DND-41 (cell line): ENCODE data around the gene PDS5A.
"Not testable (repeated sequence)": the region's sequence is repeated elsewhere in the genome, so short reads cannot be mapped to it uniquely, and the experiment has no call there.

Experiments
- ATAC-seq: fragments of 200-7000 bp; cut with Tn5 transposase; 3 replicates; pipeline ENCODE4 v1.9.1; 2021; ENCODE audit warnings: low read depth; ENCODE audit not compliant: insufficient read depth
- DNase-seq: peaks from one replicate; pipeline ENCODE4 v3.0.0-alpha.2; 2020
- H2AFZ ChIP-seq: 2 replicates; pipeline ENCODE4 v1.6.0; 2012; ENCODE audit warnings: low read depth, low read length
- H3K27ac ChIP-seq: 2 replicates; pipeline ENCODE4 v1.5.1; 2012; ENCODE audit warnings: low read length, inconsistent platforms
- H3K27me3 ChIP-seq: fragments of 200-600 bp; sonication (generic); 2 replicates; pipeline ENCODE4 v1.6.0; 2012; ENCODE audit warnings: low read length, mild to moderate bottlenecking, inconsistent platforms; ENCODE audit not compliant: insufficient read depth, poor library complexity
- H3K36me3 ChIP-seq: 2 replicates; pipeline ENCODE4 v1.5.1; 2012; ENCODE audit warnings: low read length, inconsistent platforms; ENCODE audit not compliant: insufficient read depth
- H3K4me1 ChIP-seq: 2 replicates; pipeline ENCODE4 v1.5.1; 2012; ENCODE audit warnings: mild to moderate bottlenecking, low read length; ENCODE audit not compliant: insufficient read depth
- H3K4me2 ChIP-seq: 2 replicates; pipeline ENCODE4 v1.6.0; 2012; ENCODE audit warnings: mild to moderate bottlenecking, moderate library complexity, low read length, inconsistent platforms; ENCODE audit not compliant: insufficient read depth
- H3K4me3 ChIP-seq, 2 experiments: fragments of 200-600 bp in 1 of 2; shearing (Covaris generic) in 1 of 2; 2 replicates each; pipeline ENCODE4 v1.5.1; 2012 to 2016; ENCODE audit warnings: inconsistent platforms in 2 of 2, low read length in 2 of 2, mild to moderate bottlenecking in 2 of 2, low read depth in 1 of 2, moderate library complexity in 1 of 2
- H3K79me2 ChIP-seq: 2 replicates; pipeline ENCODE4 v1.6.0; 2012; ENCODE audit warnings: low read length, inconsistent platforms; ENCODE audit not compliant: insufficient read depth
- H3K9ac ChIP-seq: 2 replicates; pipeline ENCODE4 v1.6.0; 2012; ENCODE audit warnings: low read depth, mild to moderate bottlenecking, inconsistent platforms, low read length, moderate library complexity
- H3K9me3 ChIP-seq: 2 replicates; pipeline ENCODE4 v1.5.1; 2012; ENCODE audit warnings: low read length, moderate library complexity, mild to moderate bottlenecking, inconsistent platforms; ENCODE audit not compliant: insufficient read depth, severe bottlenecking
- H4K20me1 ChIP-seq: 2 replicates; pipeline ENCODE4 v1.6.0; 2012; ENCODE audit warnings: low read length; ENCODE audit not compliant: insufficient read depth
- CTCF ChIP-seq: IDR thresholded peaks from 2 replicates; pipeline ENCODE4 v1.5.1; 2012; ENCODE audit warnings: borderline replicate concordance, low read length, moderate library complexity, mild to moderate bottlenecking; ENCODE audit not compliant: poor library complexity, severe bottlenecking; ENCODE audit errors: extremely low read depth
- EZH2 ChIP-seq: IDR thresholded peaks from 3 replicates; pipeline ENCODE4 v1.6.1; 2012; ENCODE audit warnings: borderline replicate concordance, low read depth, mild to moderate bottlenecking, moderate library complexity, low read length, inconsistent platforms; ENCODE audit not compliant: severe bottlenecking

The PDS5A gene

GRCh38 chr4:39996811-39997210 is 19.1 kb upstream of the PDS5A start:
- no peak overlapping the region for H3K4me2 ChIP-seq
- TF ChIP-seq EZH2 = no peak
- no peak for TF ChIP-seq CTCF
- no peaks in the 10 kb centered on the region for H3K79me2 ChIP-seq
- H2AFZ ChIP-seq = no peak overlapping the region
- no peaks in the 10 kb centered on the region for H4K20me1 ChIP-seq
- DNase-seq (no peak), ATAC-seq (no peak)
- no peak overlapping the region for H3K27ac ChIP-seq
- H3K9me3 ChIP-seq = no peaks in the 10 kb centered on the region
- no peak overlapping the region for H3K9ac ChIP-seq
- H3K4me3 ChIP-seq = no peak overlapping the region
- H3K4me1 ChIP-seq = no peaks in the 10 kb centered on the region
- H3K27me3 ChIP-seq = no peaks in the 10 kb centered on the region
- H3K36me3 ChIP-seq = no peaks in the 10 kb centered on the region

GRCh38 chr4:39994406-39994805 is 16.7 kb upstream of the PDS5A start:
- no peaks in the 10 kb centered on the region for H3K36me3 ChIP-seq
- no peak overlapping the region for H2AFZ ChIP-seq
- no peak overlapping the region for H3K9ac ChIP-seq
- no peaks in the 10 kb centered on the region for H3K79me2 ChIP-seq
- H3K4me3 ChIP-seq = no peak overlapping the region
- TF ChIP-seq CTCF = no peak
- DNase-seq (no peak), ATAC-seq (no peak)
- H4K20me1 ChIP-seq = no peaks in the 10 kb centered on the region
- H3K4me1 ChIP-seq = no peaks in the 10 kb centered on the region
- no peak overlapping the region for H3K27ac ChIP-seq
- H3K9me3 ChIP-seq = no peaks in the 10 kb centered on the region
- no peaks in the 10 kb centered on the region for H3K27me3 ChIP-seq
- no peak overlapping the region for H3K4me2 ChIP-seq

- H3K27ac ChIP-seq, H3K9me3 ChIP-seq, H3K36me3 ChIP-seq, H2AFZ ChIP-seq, H3K4me3 ChIP-seq, H3K27me3 ChIP-seq, H3K4me2 ChIP-seq, H4K20me1 ChIP-seq, H3K9ac ChIP-seq, H3K79me2 ChIP-seq, ATAC-seq, H3K4me1 ChIP-seq, DNase-seq: not testable (repeated sequence)
Observed at GRCh38 chr4:39989381-39989780, 11.7 kb upstream of the PDS5A start.

GRCh38 chr4:39987485-39987884 is 9.8 kb upstream of the PDS5A start:
- Histone ChIP-seq H4K20me1 (no peaks in the 10 kb centered on the region), H2AFZ (no peak overlapping the region), H3K4me2 (no peak overlapping the region), H3K4me3 (no peak overlapping the region), H3K9ac (no peak overlapping the region), H3K4me1 (no peaks in the 10 kb centered on the region), H3K79me2 (no peaks in the 10 kb centered on the region), H3K36me3 (no peaks in the 10 kb centered on the region), H3K9me3 (no peaks in the 10 kb centered on the region), H3K27me3 (no peaks in the 10 kb centered on the region), H3K27ac (no peak overlapping the region)
- DNase-seq (no peak), ATAC-seq (no peak)
- TF ChIP-seq CTCF = no peak
- TF ChIP-seq EZH2 = no peak
